Measurements from ENCODE around the gene C11orf52. TPM values are rescaled to one million over a fixed set of nuclear protein-coding genes. Genes with fewer than 3 reads are reported as not detected.
A peak's percentile ranks its signal among the peaks of the same experiment; 100 is the strongest.

The C11orf52 gene
- total and polyA plus RNA-seq, 2 of the 4 experiments (the other 2 are of a cell fraction): 0.90 to 1.1 TPM

DNA sequence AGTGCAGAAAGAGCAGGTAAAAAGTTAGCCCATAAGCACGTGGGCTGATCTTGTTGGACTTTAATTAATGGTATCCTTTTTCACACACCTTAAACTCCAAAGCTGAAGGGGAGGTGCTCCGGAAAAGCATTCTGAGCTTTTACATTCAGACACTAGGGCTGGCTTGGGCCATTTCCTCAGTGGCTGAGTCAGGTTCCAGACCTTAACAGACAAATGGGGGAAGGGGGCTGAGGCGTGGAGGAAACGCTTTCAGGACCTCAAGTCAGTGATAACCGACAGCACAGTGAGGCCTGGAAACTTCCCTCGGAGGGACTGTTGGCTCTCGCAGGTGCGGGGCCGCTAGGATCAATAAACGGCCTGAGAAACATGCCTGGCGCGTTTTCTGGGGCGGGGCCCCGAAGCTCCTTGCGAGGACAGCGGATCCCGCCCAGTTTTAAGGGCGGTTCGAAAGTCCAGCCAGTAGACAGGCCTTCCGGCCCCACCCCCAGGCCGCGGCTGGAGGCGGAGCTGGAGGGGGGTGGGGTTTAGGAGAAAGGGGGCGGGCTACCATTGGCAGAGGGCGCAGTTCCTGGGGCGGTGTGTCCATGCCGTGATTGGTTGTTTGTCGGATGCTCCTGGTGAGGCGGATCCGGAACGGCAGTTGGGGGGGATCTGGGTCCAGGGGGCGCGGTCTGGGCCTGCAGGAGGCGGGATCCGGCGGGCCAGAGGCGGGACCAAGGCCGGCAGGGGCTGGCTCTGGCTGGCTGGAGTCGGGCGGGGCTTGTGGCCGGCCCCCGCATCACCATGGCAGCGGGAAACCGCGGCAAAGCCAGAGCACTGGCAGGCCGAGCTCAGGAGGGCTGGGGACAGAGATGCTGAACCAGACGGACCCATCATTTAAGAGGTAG lies 8.0 kb downstream of the C11orf52 start:
- in situ Hi-C loops (cut with MboI; ENCODE audit: low sequenced_read_pairs) (no loop called here), dilution Hi-C loops (cut with HindIII; ENCODE audit: low sequenced_read_pairs, unreplicated experiment) (no loop called here), intact Hi-C loops (cut with micrococcal nuclease) (loop anchor here (2.0 kb wide), 1 partner anchor 48 kb away; the partner anchor contains the start of genes CFAP68 and FDXACB1)
- POLR2A ChIA-PET (ENCODE audit: unreplicated experiment): interaction anchor here (1.0 to 1.7 kb wide), 2 partner anchors 11 to 32 kb away, joined by 5 read pairs; no protein-coding TSS in a partner anchor
- peak overlapping the region; percentile 90 for H2AK9ac ChIP-seq (replicated peaks; ENCODE audit: low read depth, low read length, poor library complexity)
- H4K5ac ChIP-seq (ENCODE audit: low read depth, low read length): peak overlapping the region; percentile 28; the same call in 1 of the 2 replicates
- peaks cover 12% of the 10 kb centered on the region for H3K4me1 ChIP-seq (ENCODE audit: control insufficient read depth, insufficient read depth, low read length)
- H4K8ac ChIP-seq (ENCODE audit: low read depth in 2 of 2, low read length in 2 of 2): peak overlapping the region; percentile 56 to 99
- CTCF ChIA-PET: interaction anchor here (0.9 to 1.8 kb wide), 2 partner anchors 8 to 13 kb away, joined by 3 to 4 read pairs; partner anchors contain the start of gene C11orf52
- peak overlapping the region; percentile 27; the same call in 1 of the 2 replicates for H2BK20ac ChIP-seq (ENCODE audit: low read depth, low read length)
- H3K4ac ChIP-seq (ENCODE audit: low read depth, low read length): peak overlapping the region; percentile 81
- peak; percentile 95 for ATAC-seq (ENCODE audit: low read depth)
- no TSS peak for BruUV-seq (replicated peaks)
- no peaks in the 10 kb centered on the region for H3K27me3 ChIP-seq (ENCODE audit: control insufficient read depth, insufficient read depth, low read length)
- peak overlapping the region; percentile 27; the same call in 1 of the 2 replicates for H3K18ac ChIP-seq (ENCODE audit: low read depth, low read length)
- H4K20me1 ChIP-seq (ENCODE audit: insufficient read depth, low read length): no peaks in the 10 kb centered on the region
- H3K4me2 ChIP-seq (ENCODE audit: low read depth, low read length): peak overlapping the region; percentile 97
- H3K9ac ChIP-seq (ENCODE audit: low read depth, low read length): peak overlapping the region; percentile 63
- DNase-seq: peak; percentile 96
- peak overlapping the region; percentile 98 for H2AFZ ChIP-seq (replicated peaks; ENCODE audit: low read length, poor library complexity)
- peak overlapping the region; percentile 83 for H4K91ac ChIP-seq (ENCODE audit: insufficient read depth, low read depth, low read length)
- H2BK15ac ChIP-seq (ENCODE audit: low read depth, low read length): peak overlapping the region; percentile 89; the same call in 2 of the 3 replicates
- H3K27ac ChIP-seq (ENCODE audit: insufficient read depth, low read length): peak overlapping the region; percentile 79
- 0% methylated on average over 16 of the region's 47 CpGs; no CpG with 5 or more reads in 1 of the 2 experiments for WGBS, 2 experiments (ENCODE audit: extremely low coverage in 2 of 2, insufficient read length in 1 of 2)
- no peaks in the 10 kb centered on the region for H3K9me3 ChIP-seq (ENCODE audit: control insufficient read depth, insufficient read depth, low read length)
- H3K9me1 ChIP-seq (ENCODE audit: insufficient read depth, low read length): peaks cover 21% of the 10 kb centered on the region
- H3K56ac ChIP-seq (ENCODE audit: extremely low read depth, insufficient read depth, low read length): peak overlapping the region; percentile 53; the same call in 1 of the 2 replicates
- peak overlapping the region; percentile 84 for H2BK120ac ChIP-seq (ENCODE audit: low read depth, low read length)
- peak overlapping the region; percentile 46 for H3K4me3 ChIP-seq (ENCODE audit: insufficient read depth, low read depth, low read length)
- peaks cover 0 to 8% of the 10 kb centered on the region in 2 experiments; a peak in 2 of 4 replicates for H3K79me1 ChIP-seq (ENCODE audit: low read depth in 1 of 2, low read length in 2 of 2)
- peak overlapping the region; percentile 82; the same call in 1 of the 2 replicates for H3K23ac ChIP-seq (ENCODE audit: low read depth, low read length)
- no peaks in the 10 kb centered on the region for H3K36me3 ChIP-seq (ENCODE audit: control insufficient read depth, insufficient read depth, low read length)
- H2BK5ac ChIP-seq (ENCODE audit: low read depth, low read length, poor library complexity, severe bottlenecking): peak overlapping the region; percentile 91
- H3K14ac ChIP-seq (replicated peaks; ENCODE audit: low read depth, low read length): peak overlapping the region; percentile 83
- peak overlapping the region; percentile 20; the same call in 1 of the 2 replicates for H2AK5ac ChIP-seq (ENCODE audit: low read depth, low read length)
- TF ChIP-seq MAZ (IDR thresholded peaks at IDR 0.05; ENCODE audit: borderline replicate concordance, low read depth, low read length): peak; percentile 65; the same call in 1 of the 2 replicates
- TF ChIP-seq POLR2A (IDR thresholded peaks at IDR 0.05; ENCODE audit: low read depth, low read length): peak; percentile 74
- TF ChIP-seq RCOR1 (IDR thresholded peaks at IDR 0.05; ENCODE audit: insufficient replicate concordance, low read length): no peak
- TF ChIP-seq MXI1 (IDR thresholded peaks at IDR 0.05; ENCODE audit: borderline replicate concordance, low read depth, low read length): peak; percentile 40; the same call in 1 of the 2 replicates
- TF ChIP-seq, protein P1, sequence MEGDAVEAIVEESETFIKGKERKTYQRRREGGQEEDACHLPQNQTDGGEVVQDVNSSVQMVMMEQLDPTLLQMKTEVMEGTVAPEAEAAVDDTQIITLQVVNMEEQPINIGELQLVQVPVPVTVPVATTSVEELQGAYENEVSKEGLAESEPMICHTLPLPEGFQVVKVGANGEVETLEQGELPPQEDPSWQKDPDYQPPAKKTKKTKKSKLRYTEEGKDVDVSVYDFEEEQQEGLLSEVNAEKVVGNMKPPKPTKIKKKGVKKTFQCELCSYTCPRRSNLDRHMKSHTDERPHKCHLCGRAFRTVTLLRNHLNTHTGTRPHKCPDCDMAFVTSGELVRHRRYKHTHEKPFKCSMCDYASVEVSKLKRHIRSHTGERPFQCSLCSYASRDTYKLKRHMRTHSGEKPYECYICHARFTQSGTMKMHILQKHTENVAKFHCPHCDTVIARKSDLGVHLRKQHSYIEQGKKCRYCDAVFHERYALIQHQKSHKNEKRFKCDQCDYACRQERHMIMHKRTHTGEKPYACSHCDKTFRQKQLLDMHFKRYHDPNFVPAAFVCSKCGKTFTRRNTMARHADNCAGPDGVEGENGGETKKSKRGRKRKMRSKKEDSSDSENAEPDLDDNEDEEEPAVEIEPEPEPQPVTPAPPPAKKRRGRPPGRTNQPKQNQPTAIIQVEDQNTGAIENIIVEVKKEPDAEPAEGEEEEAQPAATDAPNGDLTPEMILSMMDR (conservative IDR thresholded peaks at IDR 0.05; ENCODE audit: low read depth, low read length): no peak
- TF ChIP-seq, protein P2, sequence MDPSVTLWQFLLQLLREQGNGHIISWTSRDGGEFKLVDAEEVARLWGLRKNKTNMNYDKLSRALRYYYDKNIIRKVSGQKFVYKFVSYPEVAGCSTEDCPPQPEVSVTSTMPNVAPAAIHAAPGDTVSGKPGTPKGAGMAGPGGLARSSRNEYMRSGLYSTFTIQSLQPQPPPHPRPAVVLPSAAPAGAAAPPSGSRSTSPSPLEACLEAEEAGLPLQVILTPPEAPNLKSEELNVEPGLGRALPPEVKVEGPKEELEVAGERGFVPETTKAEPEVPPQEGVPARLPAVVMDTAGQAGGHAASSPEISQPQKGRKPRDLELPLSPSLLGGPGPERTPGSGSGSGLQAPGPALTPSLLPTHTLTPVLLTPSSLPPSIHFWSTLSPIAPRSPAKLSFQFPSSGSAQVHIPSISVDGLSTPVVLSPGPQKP (IDR thresholded peaks at IDR 0.05; ENCODE audit: borderline replicate concordance, low read depth, low read length): no peak
- no peak for TF ChIP-seq RFX5 (IDR thresholded peaks at IDR 0.05; ENCODE audit: low read depth, low read length)
- TF ChIP-seq FOS (IDR thresholded peaks at IDR 0.05; ENCODE audit: low read depth, low read length): 0 out of 2 replicates have a peak, but pooled peaks have one; percentile 3
- TF ChIP-seq MAFK (IDR thresholded peaks at IDR 0.05; ENCODE audit: low read depth, low read length): no peak
